HepG2 (cell line): ENCODE data around the gene ZNF320. TPM values are rescaled to one million over a fixed set of nuclear protein-coding genes. Genes with fewer than 3 reads are reported as not detected.

Experiments used
- ARID5B ChIP-seq: IDR thresholded peaks from 2 replicates; pipeline ENCODE4 v1.4.0; 2020; ENCODE audit warnings: mild to moderate bottlenecking, missing genetic modification reagents
- BCL3 ChIP-seq: sonication (generic); formaldehyde crosslinking; IDR thresholded peaks from 2 replicates; pipeline ENCODE4 v1.5.1; 2020; ENCODE audit warnings: mild to moderate bottlenecking, missing genetic modification reagents, moderate library complexity
- FOXO1 ChIP-seq: sonication (generic); formaldehyde crosslinking; IDR thresholded peaks from 2 replicates; pipeline ENCODE4 v1.4.0; 2020; ENCODE audit warnings: missing genetic modification reagents
- HMG20B ChIP-seq: conservative IDR thresholded peaks from 2 replicates; pipeline ENCODE4 v1.6.1; 2016; ENCODE audit warnings: missing genetic modification reagents, missing compliant biosample characterization
- HNF1A ChIP-seq, 2 experiments: sonication (generic) in 1 of 2; formaldehyde crosslinking in 1 of 2; IDR thresholded peaks; 2 replicates each; pipeline versions ENCODE4 v1.4.0 to v1.6.1; 2016 to 2020; ENCODE audit warnings: borderline replicate concordance in 1 of 2, low read depth in 1 of 2, mild to moderate bottlenecking in 1 of 2, missing genetic modification reagents in 1 of 2
- IRX3 ChIP-seq: sonication (generic); formaldehyde crosslinking; IDR thresholded peaks from 2 replicates; pipeline ENCODE4 v1.8.1; 2023; ENCODE audit warnings: mild to moderate bottlenecking, low read depth, missing genetic modification reagents, borderline replicate concordance
- KLF9 ChIP-seq: IDR thresholded peaks from 2 replicates; pipeline ENCODE4 v1.6.1; 2016; ENCODE audit warnings: low read depth
- MEIS1 ChIP-seq: sonication (generic); formaldehyde crosslinking; IDR thresholded peaks from 2 replicates; pipeline ENCODE4 v1.9.0; 2021; ENCODE audit warnings: mild to moderate bottlenecking, missing genetic modification reagents, moderate library complexity, borderline replicate concordance
- PHF8 ChIP-seq: sonication (generic); formaldehyde crosslinking; IDR thresholded peaks from 2 replicates; pipeline ENCODE4 v1.5.0; 2020; ENCODE audit warnings: missing genetic modification reagents
- RORA ChIP-seq: sonication (generic); formaldehyde crosslinking; IDR thresholded peaks from 2 replicates; pipeline ENCODE4 v1.5.0; 2020; ENCODE audit warnings: mild to moderate bottlenecking, missing genetic modification reagents, moderate library complexity
- SMAD1 ChIP-seq: sonication (generic); formaldehyde crosslinking; IDR thresholded peaks from 2 replicates; pipeline ENCODE4 v1.4.0; 2020; ENCODE audit warnings: missing genetic modification reagents, low read depth, mild to moderate bottlenecking, borderline replicate concordance
- U2AF2 ChIP-seq: fragments of 200-400 bp; formaldehyde crosslinking; IDR thresholded peaks from 2 replicates; pipeline ENCODE4 v1.6.1; 2017; ENCODE audit warnings: low read depth, mild to moderate bottlenecking, low read length
- ZBTB20 ChIP-seq: sonication (generic); formaldehyde crosslinking; IDR thresholded peaks from 2 replicates; pipeline ENCODE4 v1.8.1; 2023; ENCODE audit warnings: missing genetic modification reagents, low read depth, mild to moderate bottlenecking, borderline replicate concordance
- ZMAT3 ChIP-seq: sonication (generic); formaldehyde crosslinking; conservative IDR thresholded peaks from 2 replicates; pipeline ENCODE4 v1.7.0; 2021; ENCODE audit warnings: missing genetic modification reagents
- ZNF224 ChIP-seq: sonication (generic); formaldehyde crosslinking; IDR thresholded peaks from 2 replicates; pipeline ENCODE4 v1.5.0; 2020; ENCODE audit warnings: mild to moderate bottlenecking, missing genetic modification reagents
- ZNF264 ChIP-seq: sonication (generic); formaldehyde crosslinking; IDR thresholded peaks from 2 replicates; pipeline ENCODE4 v1.4.0; 2020; ENCODE audit warnings: missing genetic modification reagents
- ZNF414 ChIP-seq: sonication (generic); formaldehyde crosslinking; IDR thresholded peaks from 2 replicates; pipeline ENCODE4 v1.5.0; 2020; ENCODE audit warnings: missing genetic modification reagents
- ZNF572 ChIP-seq: sonication (generic); formaldehyde crosslinking; IDR thresholded peaks from 2 replicates; pipeline ENCODE4 v1.5.1; 2020; ENCODE audit warnings: mild to moderate bottlenecking, missing genetic modification reagents
- ZNF879 ChIP-seq: sonication (generic); formaldehyde crosslinking; IDR thresholded peaks from 2 replicates; pipeline ENCODE4 v1.8.1; 2023; ENCODE audit warnings: missing genetic modification reagents
- ZSCAN12 ChIP-seq: sonication (generic); formaldehyde crosslinking; IDR thresholded peaks from 2 replicates; pipeline ENCODE4 v1.9.0; 2021; ENCODE audit warnings: mild to moderate bottlenecking, missing genetic modification reagents
- polyA plus RNA-seq, 8 experiments: library from polyadenylated mRNA; depleted of rRNA in 3 of 8; stranded (reverse) in 7 of 8; unstranded in 1 of 8; fragments of >200 nt; fragmentation: Illumina TruSeq in 4 of 8; extraction: Trizol in 4 of 8; gene quantifications; 2 replicates each; pipeline versions ENCODE4 v1.2.1 to v1.2.3, GENCODE V29; 2011 to 2016; ENCODE audit warnings: low read depth in 4 of 8, missing spikeins in 1 of 8, mixed read lengths in 1 of 8; ENCODE audit not compliant: insufficient read depth in 1 of 8
- total RNA-seq, 5 experiments: library from RNA; depleted of rRNA; stranded (reverse); fragments of >200 nt; fragmentation: Illumina TruSeq; extraction: Trizol; gene quantifications; 2 replicates each; pipeline ENCODE4 v1.2.3, GENCODE V29; 2016; ENCODE audit warnings: low read depth in 1 of 5

The ZNF320 gene
- total and polyA plus RNA-seq, 2 of the 13 experiments (the other 11 are each of a cell fraction or from before 2014, with no cell fraction given): 0.49 TPM; not detected in 1

- TF ChIP-seq ARID5B (CRISPR knock-in tag): peak; percentile 7; the same call in 1 of the 2 replicates
- no peak for TF ChIP-seq HNF1A (IDR thresholded peaks at IDR 0.05; ENCODE audit: low read depth)
- no peak for TF ChIP-seq HNF1A (CRISPR knock-in tag; IDR thresholded peaks at IDR 0.05; ENCODE audit: borderline replicate concordance)
- no peak for TF ChIP-seq ZNF879 (CRISPR knock-in tag)
- TF ChIP-seq ZNF572 (CRISPR knock-in tag): no peak
- TF ChIP-seq PHF8 (CRISPR knock-in tag): peak; percentile 80
- TF ChIP-seq SMAD1: no peak
- TF ChIP-seq RORA (CRISPR knock-in tag): no peak
- no peak for TF ChIP-seq ZNF414 (CRISPR knock-in tag)
- no peak for TF ChIP-seq ZNF224
- no peak for TF ChIP-seq BCL3 (CRISPR knock-in tag)
- no peak for TF ChIP-seq ZMAT3 (CRISPR knock-in tag)
- TF ChIP-seq ZBTB20 (CRISPR knock-in tag): no peak
- TF ChIP-seq FOXO1 (CRISPR knock-in tag): no peak
- no peak for TF ChIP-seq KLF9 (CRISPR knock-in tag)
- TF ChIP-seq ZNF264: no peak
- TF ChIP-seq HMG20B (CRISPR knock-in tag): no peak
- no peak for TF ChIP-seq MEIS1 (CRISPR knock-in tag)
- no peak for TF ChIP-seq U2AF2
- TF ChIP-seq ZSCAN12 (CRISPR knock-in tag): no peak
- no peak for TF ChIP-seq IRX3
These were observed 45.1 kb upstream of the ZNF320 start (continued) for GRCh38 chr19:52942386-52943133.
